Mucosa of descending colon (tissue), 3 donors: ENCODE results near the gene INAVA. TPM values are rescaled to one million over a fixed set of nuclear protein-coding genes. Genes with fewer than 3 reads are reported as not detected.
A peak's percentile ranks its signal among the peaks of the same experiment; 100 is the strongest.

Experiments used
- ATAC-seq: fragments of 200-7000 bp; cut with Tn5 transposase; one replicate; pipeline ENCODE4 v1.9.1; 2020; ENCODE audit warnings: mild to moderate bottlenecking, moderate library complexity
- DNase-seq, 3 donors: peaks; one replicate each; pipeline ENCODE4 v3.0.0-alpha.2; 2020
- H3K36me3 ChIP-seq: fragments of 200-600 bp; one replicate; pipeline ENCODE4 v1.8.0; 2021; ENCODE audit warnings: low read depth, mild to moderate bottlenecking
- H3K4me1 ChIP-seq: fragments of 200-600 bp; one replicate; pipeline ENCODE4 v1.8.0; 2021; ENCODE audit warnings: low read depth, mild to moderate bottlenecking
- H3K4me3 ChIP-seq: fragments of 200-600 bp; one replicate; pipeline ENCODE4 v1.8.0; 2021; ENCODE audit warnings: mild to moderate bottlenecking
- H3K9me3 ChIP-seq: fragments of 200-600 bp; one replicate; pipeline ENCODE4 v1.8.0; 2021; ENCODE audit warnings: mild to moderate bottlenecking
- CTCF ChIP-seq: fragments of 200-600 bp; IDR thresholded peaks from one replicate; pipeline ENCODE4 v1.8.0; 2022; ENCODE audit warnings: antibody characterized with exemption, mild to moderate bottlenecking
- intact Hi-C, 2 donors: fragments of 100-400 bp; cut with DNase I in 1 of 2; cut with micrococcal nuclease in 1 of 2; formaldehyde crosslinking; loops; one replicate each; pipeline versions ENCODE4 v1.11.0 to v1.11.1; 2022; cut with DNase I, micrococcal nuclease
- total RNA-seq, 3 donors: library from RNA; stranded (reverse); fragmentation: NEBNext Ultra II Directional in 2 of 3; extraction: Animal tissue kit (Norgen Biotek cat#: 25700) in 2 of 3; gene quantifications; one replicate each; pipeline versions ENCODE4 v1.2.1 to v1.2.4, GENCODE V29; 2021 to 2023
- donor health status: DM: no; HTN: no; CAD: no; lungs with moderate emphysema.
- donor health status: DM: no; HTN: no; CAD: no.
- donor health status: DM: no; HTN: yes; CAD: no.

INAVA gene
- total RNA-seq, 3 donors from 2014 or later, result 82.0 to 238 (median 171) TPM

- ATAC-seq, result peak; percentile 2
- Histone ChIP-seq H3K9me3 (no peaks in the 10 kb centered on the region), H3K4me1 (peaks cover 37% of the 10 kb centered on the region), H3K36me3 (no peaks in the 10 kb centered on the region), H3K4me3 (peak overlapping the region; percentile 40)
- TF ChIP-seq CTCF, result no peak
- peak in 2 of 3 donors; percentile 58 to 69 for DNase-seq
- intact Hi-C loops, result no loop called here
Measured at GRCh38 chr1:200895443-200895789, 716 bp downstream of the INAVA start.

- TF ChIP-seq CTCF, result no peak
- ATAC-seq, result peak; percentile 0
Measured at GRCh38 chr1:200895801-200896530, 1.3 kb downstream of the INAVA start.

GRCh38 chr1:200896531-200897196 is 2.0 kb downstream of the INAVA start:
- peak; percentile 77 for ATAC-seq
- no peak overlapping the region for H3K4me3 ChIP-seq
- H3K4me1 ChIP-seq, result peaks cover 41% of the 10 kb centered on the region
- no peaks in the 10 kb centered on the region for H3K9me3 ChIP-seq
- no peak for TF ChIP-seq CTCF
- peak; percentile 91 for DNase-seq
- H3K36me3 ChIP-seq, result no peaks in the 10 kb centered on the region
- intact Hi-C loops, result no loop called here

More at GRCh38 chr1:200895801-200896530, 1.3 kb downstream of the INAVA start:
- H3K4me3 ChIP-seq, result peak overlapping the region; percentile 40
- intact Hi-C loops, result no loop called here
- H3K36me3 ChIP-seq, result no peaks in the 10 kb centered on the region
- peaks cover 43% of the 10 kb centered on the region for H3K4me1 ChIP-seq
- peak in 1 of 3 donors; percentile 62 for DNase-seq
- no peaks in the 10 kb centered on the region for H3K9me3 ChIP-seq

GRCh38 chr1:200897259-200897658 is 2.6 kb downstream of the INAVA start:
- Histone ChIP-seq H3K4me3 (no peak overlapping the region), H3K4me1 (peaks cover 38% of the 10 kb centered on the region)

GRCh38 chr1:200899015-200899386 is 4.3 kb downstream of the INAVA start:
- TF ChIP-seq CTCF, result no peak
- Histone ChIP-seq H3K36me3 (no peaks in the 10 kb centered on the region), H3K4me1 (peaks cover 40% of the 10 kb centered on the region), H3K4me3 (no peak overlapping the region), H3K9me3 (no peaks in the 10 kb centered on the region)
- ATAC-seq, result no peak
- DNase-seq, result no peak
- intact Hi-C loops, result no loop called here

More at GRCh38 chr1:200897259-200897658, 2.6 kb downstream of the INAVA start:
- TF ChIP-seq CTCF, result no peak
- intact Hi-C loops, result no loop called here
- DNase-seq, result no peak
- no peaks in the 10 kb centered on the region for H3K9me3 ChIP-seq
- H3K36me3 ChIP-seq, result no peaks in the 10 kb centered on the region
- ATAC-seq, result no peak
